GM10248 (cell line): Measurements from ENCODE around the gene CRTC2.

Source experiments
- CTCF ChIA-PET: fragments of 300-600 bp; sonication (Branson Sonifier 250); formaldehyde crosslinking; extraction: SDS; loops from one replicate; lab custom pipeline; 2021; ENCODE audit warnings: antibody characterized with exemption; lab: Yijun Ruan, JAX
- POLR2A ChIA-PET: fragments of 350-650 bp; sonication (Branson Sonifier 250); formaldehyde crosslinking; extraction: SDS; loops from one replicate; lab custom pipeline; 2020; ENCODE audit warnings: antibody characterized with exemption; lab: Yijun Ruan, JAX
- DNase-seq: peaks from one replicate; pipeline ENCODE4 v3.0.0; 2012; ENCODE audit errors: extremely low spot score
- CTCF ChIP-seq: IDR thresholded peaks from 2 replicates; pipeline ENCODE4 v1.5.1; 2012; ENCODE audit warnings: mild to moderate bottlenecking, low read depth; ENCODE audit errors: extremely low read depth, missing control alignments, control extremely low read depth

The CRTC2 gene

GRCh38 chr1:153945795-153946621, 12.4 kb downstream of the CRTC2 start:
- ChIA-PET CTCF (interaction anchor here (0.7 to 9.0 kb wide), 27 partner anchors 8 to 215 kb away, joined by 3 to 108 read pairs (median 5); partner anchors contain the start of genes CREB3L4, CRTC2, GATAD2B and JTB), POLR2A (interaction anchor here (0.6 to 3.7 kb wide), 13 partner anchors 9 to 223 kb away, joined by 3 to 16 read pairs (median 4); partner anchors contain the start of genes CRTC2, GATAD2B and JTB)
- TF ChIP-seq CTCF: no peak
- peak; percentile 93 for DNase-seq

- CTCF ChIA-PET: interaction anchor here (0.8 to 9.0 kb wide), 20 partner anchors 9 to 151 kb away, joined by 3 to 108 read pairs (median 7); partner anchors contain the start of genes CREB3L4, GATAD2B, JTB and RAB13
- peak; percentile 82 for DNase-seq
- no peak for TF ChIP-seq CTCF
- POLR2A ChIA-PET: interaction anchor here (0.6 to 3.7 kb wide), 7 partner anchors 10 to 285 kb away, joined by 3 to 16 read pairs (median 3); partner anchors contain the start of genes CRTC2, GATAD2B and JTB
Measured at GRCh38 chr1:153945131-153945794, 13.1 kb downstream of the CRTC2 start.

GRCh38 chr1:153944827-153945117, 13.6 kb downstream of the CRTC2 start:
- DNase-seq: no peak
- TF ChIP-seq CTCF: no peak
- ChIA-PET POLR2A (interaction anchor here (0.6 to 3.7 kb wide), 6 partner anchors 10 to 285 kb away, joined by 3 to 16 read pairs (median 4); partner anchors contain the start of genes GATAD2B and JTB), CTCF (interaction anchor here (1.0 to 9.0 kb wide), 8 partner anchors 9 to 147 kb away, joined by 3 to 108 read pairs (median 12); partner anchors contain the start of genes GATAD2B, JTB, RAB13 and SLC39A1)

GRCh38 chr1:153944005-153944826, 14.2 kb downstream of the CRTC2 start:
- no peak for TF ChIP-seq CTCF
- POLR2A ChIA-PET: interaction anchor here (0.6 to 3.7 kb wide), 5 partner anchors 12 to 284 kb away, joined by 3 to 16 read pairs (median 4); partner anchors contain the start of gene GATAD2B
- DNase-seq: no peak
- CTCF ChIA-PET: interaction anchor here (1.0 to 9.0 kb wide), 8 partner anchors 10 to 147 kb away, joined by 3 to 108 read pairs (median 12); partner anchors contain the start of genes GATAD2B, JTB, RAB13 and SLC39A1

- no peak for DNase-seq
- ChIA-PET POLR2A (no interaction called here), CTCF (interaction anchor here (1.4 to 9.0 kb wide), 3 partner anchors 19 to 145 kb away, joined by 3 to 108 read pairs (median 35); partner anchors contain the start of genes GATAD2B and JTB)
- TF ChIP-seq CTCF: no peak
Measured at GRCh38 chr1:153942766-153943549, 15.5 kb downstream of the CRTC2 start.
